Measurements from ENCODE around the gene TM4SF18.

DNA sequence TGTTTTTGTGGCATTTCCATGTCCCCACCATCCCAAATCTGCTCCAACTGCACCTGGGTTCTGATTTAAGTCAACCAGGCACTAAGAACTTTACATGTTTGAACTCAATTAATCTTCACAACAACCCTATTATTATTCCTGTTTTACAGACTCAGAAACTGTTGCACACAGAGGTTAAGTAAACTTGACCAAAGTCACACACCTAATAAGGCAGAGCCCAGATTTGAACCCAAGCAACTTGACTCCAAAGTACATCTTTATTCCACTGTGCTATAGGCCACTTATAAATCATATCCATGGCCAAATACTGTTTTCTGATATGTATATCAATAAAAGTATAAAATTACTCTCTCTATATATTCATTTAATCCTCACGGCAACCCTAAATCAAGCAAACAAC is 16.4 kb downstream of the TM4SF18 start:
- TF ChIP-seq, protein P1, sequence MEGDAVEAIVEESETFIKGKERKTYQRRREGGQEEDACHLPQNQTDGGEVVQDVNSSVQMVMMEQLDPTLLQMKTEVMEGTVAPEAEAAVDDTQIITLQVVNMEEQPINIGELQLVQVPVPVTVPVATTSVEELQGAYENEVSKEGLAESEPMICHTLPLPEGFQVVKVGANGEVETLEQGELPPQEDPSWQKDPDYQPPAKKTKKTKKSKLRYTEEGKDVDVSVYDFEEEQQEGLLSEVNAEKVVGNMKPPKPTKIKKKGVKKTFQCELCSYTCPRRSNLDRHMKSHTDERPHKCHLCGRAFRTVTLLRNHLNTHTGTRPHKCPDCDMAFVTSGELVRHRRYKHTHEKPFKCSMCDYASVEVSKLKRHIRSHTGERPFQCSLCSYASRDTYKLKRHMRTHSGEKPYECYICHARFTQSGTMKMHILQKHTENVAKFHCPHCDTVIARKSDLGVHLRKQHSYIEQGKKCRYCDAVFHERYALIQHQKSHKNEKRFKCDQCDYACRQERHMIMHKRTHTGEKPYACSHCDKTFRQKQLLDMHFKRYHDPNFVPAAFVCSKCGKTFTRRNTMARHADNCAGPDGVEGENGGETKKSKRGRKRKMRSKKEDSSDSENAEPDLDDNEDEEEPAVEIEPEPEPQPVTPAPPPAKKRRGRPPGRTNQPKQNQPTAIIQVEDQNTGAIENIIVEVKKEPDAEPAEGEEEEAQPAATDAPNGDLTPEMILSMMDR (conservative IDR thresholded peaks at IDR 0.05): no peak
- no peak for TF ChIP-seq EZH2 (IDR thresholded peaks at IDR 0.05; ENCODE audit: low read depth)

Data from PC-9 (cell line).